OCI-LY3 (cell line): Measurements from ENCODE around the gene KRTAP1-5.

ENCODE experiments used
- H2AFZ ChIP-seq: fragments of 200-600, 300-600 bp; shearing (Covaris generic); 2 replicates; pipeline ENCODE4 v1.6.0; 2014; ENCODE audit warnings: antibody characterized with exemption, low read depth, low read length
- H3K27ac ChIP-seq: fragments of 200-600, 300-600 bp; sonication (generic); 2 replicates; pipeline ENCODE4 v1.5.1; 2014; ENCODE audit warnings: mild to moderate bottlenecking, low read length, moderate library complexity, mixed read lengths
- H3K27me3 ChIP-seq: fragments of 200-600, 300-600 bp; sonication (generic); 2 replicates; pipeline ENCODE4 v1.6.1; 2014; ENCODE audit warnings: low read depth, low read length, mixed read lengths
- H3K36me3 ChIP-seq: fragments of 200-600, 300-600 bp; sonication (generic); replicated peaks from 2 replicates; pipeline ENCODE3; 2014; ENCODE audit warnings: low read depth, low read length, mixed read lengths
- H3K4me1 ChIP-seq: fragments of 300-600, 200-600 bp; sonication (generic); 2 replicates; pipeline ENCODE4 v1.6.1; 2014; ENCODE audit warnings: low read length, mixed read lengths
- H3K4me2 ChIP-seq: fragments of 200-600, 300-600 bp; sonication (generic); 2 replicates; pipeline ENCODE4 v1.6.1; 2014; ENCODE audit warnings: low read length, mixed read lengths
- H3K4me3 ChIP-seq: fragments of 300-600, 200-600 bp; sonication (generic); 2 replicates; pipeline ENCODE4 v1.5.1; 2014; ENCODE audit warnings: antibody characterized with exemption, mild to moderate bottlenecking, low read length, moderate library complexity
- H3K79me2 ChIP-seq: fragments of 300-600, 200-600 bp; shearing (Covaris generic); 2 replicates; pipeline ENCODE4 v1.6.1; 2014; ENCODE audit warnings: mild to moderate bottlenecking, low read length, mixed read lengths
- H3K9ac ChIP-seq: fragments of 300-600, 200-600 bp; shearing (Covaris generic); 2 replicates; pipeline ENCODE4 v1.6.0; 2014; ENCODE audit warnings: mild to moderate bottlenecking, low read length, moderate library complexity
- H3K9me3 ChIP-seq: fragments of 200-600, 300-600 bp; shearing (Covaris generic); 2 replicates; pipeline ENCODE4 v1.6.1; 2014; ENCODE audit warnings: low read length, mixed read lengths; ENCODE audit not compliant: insufficient read depth
- H4K20me1 ChIP-seq: fragments of 200-600, 300-600 bp; sonication (generic); 2 replicates; pipeline ENCODE4 v1.6.1; 2016; ENCODE audit warnings: low read length, mixed read lengths; ENCODE audit not compliant: insufficient read depth
- EZH2phosphoT487 ChIP-seq: fragments of 200-600 bp; shearing (Covaris generic); IDR thresholded peaks from 2 replicates; pipeline ENCODE4 v1.6.1; 2018; ENCODE audit warnings: antibody characterized with exemption, mixed run types, low read depth
- TF ChIP-seq, protein P1 (sequence below): fragments of 200-600, 300-600 bp; sonication (generic); IDR thresholded peaks from 2 replicates; pipeline ENCODE4 v1.5.1; 2014; ENCODE audit warnings: antibody characterized with exemption, low read length, low read depth

Gene KRTAP1-5

DNA sequence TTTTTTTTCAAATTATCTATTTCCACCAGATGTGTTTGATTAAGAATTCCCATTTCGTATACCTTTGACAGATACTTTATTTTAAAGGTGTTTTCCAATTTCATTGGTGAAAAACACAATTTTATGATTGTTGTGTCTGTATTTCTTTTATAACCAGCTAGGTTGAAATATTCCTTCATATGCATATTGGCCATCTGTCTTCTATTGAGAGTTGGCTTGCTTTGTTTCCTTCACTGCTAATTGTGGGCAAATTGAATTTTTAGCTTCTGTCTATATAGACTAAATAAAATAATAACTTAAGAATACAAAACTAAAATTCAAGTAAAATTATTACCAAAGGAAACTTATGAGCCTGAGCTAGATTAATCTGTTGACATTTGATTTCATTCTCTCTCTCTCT, 31.9 kb downstream of the KRTAP1-5 start:
- Histone ChIP-seq H3K27ac (no peak overlapping the region), H4K20me1 (no peaks in the 10 kb centered on the region), H3K4me3 (no peak overlapping the region), H3K36me3 (no peaks in the 10 kb centered on the region), H3K79me2 (no peaks in the 10 kb centered on the region), H3K9me3 (no peaks in the 10 kb centered on the region), H3K4me2 (no peak overlapping the region), H3K4me1 (no peaks in the 10 kb centered on the region), H2AFZ (no peak overlapping the region), H3K9ac (no peak overlapping the region), H3K27me3 (peaks cover 32% of the 10 kb centered on the region)
- no peak for TF ChIP-seq EZH2phosphoT487
- TF ChIP-seq, protein P1, sequence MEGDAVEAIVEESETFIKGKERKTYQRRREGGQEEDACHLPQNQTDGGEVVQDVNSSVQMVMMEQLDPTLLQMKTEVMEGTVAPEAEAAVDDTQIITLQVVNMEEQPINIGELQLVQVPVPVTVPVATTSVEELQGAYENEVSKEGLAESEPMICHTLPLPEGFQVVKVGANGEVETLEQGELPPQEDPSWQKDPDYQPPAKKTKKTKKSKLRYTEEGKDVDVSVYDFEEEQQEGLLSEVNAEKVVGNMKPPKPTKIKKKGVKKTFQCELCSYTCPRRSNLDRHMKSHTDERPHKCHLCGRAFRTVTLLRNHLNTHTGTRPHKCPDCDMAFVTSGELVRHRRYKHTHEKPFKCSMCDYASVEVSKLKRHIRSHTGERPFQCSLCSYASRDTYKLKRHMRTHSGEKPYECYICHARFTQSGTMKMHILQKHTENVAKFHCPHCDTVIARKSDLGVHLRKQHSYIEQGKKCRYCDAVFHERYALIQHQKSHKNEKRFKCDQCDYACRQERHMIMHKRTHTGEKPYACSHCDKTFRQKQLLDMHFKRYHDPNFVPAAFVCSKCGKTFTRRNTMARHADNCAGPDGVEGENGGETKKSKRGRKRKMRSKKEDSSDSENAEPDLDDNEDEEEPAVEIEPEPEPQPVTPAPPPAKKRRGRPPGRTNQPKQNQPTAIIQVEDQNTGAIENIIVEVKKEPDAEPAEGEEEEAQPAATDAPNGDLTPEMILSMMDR, result no peak

DNA sequence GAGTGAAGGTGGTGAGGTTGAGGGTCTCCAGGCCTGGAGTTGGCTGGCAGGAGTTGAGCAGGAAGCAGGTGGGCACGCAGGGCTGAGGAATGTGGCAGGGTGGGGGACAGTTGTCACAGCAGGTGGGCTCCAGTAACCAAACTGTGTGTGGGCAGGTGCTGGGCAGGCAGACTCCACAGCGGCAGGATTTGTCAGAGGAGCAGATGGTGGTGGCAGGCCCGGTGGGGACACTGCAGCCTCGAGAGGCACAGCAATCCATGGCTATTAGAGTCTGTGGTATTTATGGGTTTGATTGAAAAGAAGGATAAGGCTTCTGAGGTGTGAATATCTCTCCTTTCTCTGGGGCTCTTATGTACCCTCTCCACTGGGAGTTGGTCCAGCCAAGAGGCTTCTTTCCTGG, 33.2 kb downstream of the KRTAP1-5 start, which contains the start of gene KRTAP3-3:
Gene KRTAP3-3, minus strand, starts transcription at position 326 of the 400 bp plus-strand sequence. Its CDS starts 67 bp downstream, at position 259.
- H3K27ac ChIP-seq, result no peak within 1 kb of the TSS
- H3K4me3 ChIP-seq, result no peak within 1 kb of the TSS
- no peaks in the 10 kb centered on the region for H3K79me2 ChIP-seq
- H3K9me3 ChIP-seq, result no peaks in the 10 kb centered on the region
- H3K9ac ChIP-seq, result no peak within 1 kb of the TSS
- H3K27me3 ChIP-seq, result peaks cover 28% of the 10 kb centered on the region
- no peaks in the 10 kb centered on the region for H3K4me1 ChIP-seq
- no peak within 1 kb of the TSS for H2AFZ ChIP-seq
- no peaks in the 10 kb centered on the region for H3K36me3 ChIP-seq
- TF ChIP-seq, protein P1, result no peak
- TF ChIP-seq EZH2phosphoT487, result no peak
- H4K20me1 ChIP-seq, result no peaks in the 10 kb centered on the region
- no peak within 1 kb of the TSS for H3K4me2 ChIP-seq

DNA sequence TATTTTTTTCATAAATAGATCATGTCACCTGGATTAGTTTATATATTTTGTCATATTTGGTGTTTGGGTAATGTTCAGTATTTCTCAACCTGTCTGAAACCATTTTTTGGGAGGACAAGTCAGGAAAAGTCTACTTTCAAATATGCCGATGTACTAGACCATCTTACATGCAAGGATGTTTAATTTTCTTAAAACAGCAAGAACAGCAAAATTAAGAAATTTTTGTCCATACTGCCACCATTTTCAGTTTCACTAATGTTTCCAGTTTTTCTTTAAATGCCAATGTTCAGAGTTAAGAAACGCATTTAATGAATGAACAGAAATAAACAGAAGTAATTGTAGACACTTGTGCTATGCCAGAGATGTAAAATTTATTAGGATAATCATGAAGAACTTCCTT, 33.9 kb downstream of the KRTAP1-5 start:
- H3K9ac ChIP-seq, result no peak overlapping the region
- no peak overlapping the region for H3K27ac ChIP-seq
- H3K4me1 ChIP-seq, result no peaks in the 10 kb centered on the region
- no peaks in the 10 kb centered on the region for H3K79me2 ChIP-seq
- no peak overlapping the region for H3K4me3 ChIP-seq
- no peak overlapping the region for H2AFZ ChIP-seq
- H3K36me3 ChIP-seq, result no peaks in the 10 kb centered on the region
- H3K9me3 ChIP-seq, result no peaks in the 10 kb centered on the region
- TF ChIP-seq, protein P1, result no peak
- TF ChIP-seq EZH2phosphoT487, result no peak
- peaks cover 22% of the 10 kb centered on the region for H3K27me3 ChIP-seq
- no peaks in the 10 kb centered on the region for H4K20me1 ChIP-seq
- H3K4me2 ChIP-seq, result no peak overlapping the region

DNA sequence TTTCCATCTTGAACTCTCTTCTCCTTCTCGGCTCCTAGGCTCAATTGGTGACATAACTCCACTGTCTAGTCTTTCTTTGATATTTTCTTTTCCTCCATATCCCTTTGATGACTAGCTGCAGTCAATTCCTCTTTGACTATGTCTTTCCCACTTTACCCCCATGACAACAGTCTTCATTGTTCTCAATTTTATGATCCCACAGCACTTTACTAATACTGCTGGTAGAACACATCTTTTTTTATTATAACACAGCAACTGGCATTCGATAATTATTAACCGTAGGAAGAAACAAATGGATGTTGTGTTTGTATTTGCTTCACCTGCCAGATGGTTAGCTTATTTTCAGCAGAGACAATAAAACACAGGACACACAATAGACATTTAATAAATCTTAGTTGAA, 34.3 kb downstream of the KRTAP1-5 start:
- Histone ChIP-seq H4K20me1 (no peaks in the 10 kb centered on the region), H3K4me2 (no peak overlapping the region), H3K79me2 (no peaks in the 10 kb centered on the region), H3K4me1 (no peaks in the 10 kb centered on the region), H3K4me3 (no peak overlapping the region), H3K36me3 (no peaks in the 10 kb centered on the region), H3K27ac (no peak overlapping the region), H3K27me3 (peaks cover 19% of the 10 kb centered on the region), H2AFZ (no peak overlapping the region), H3K9ac (no peak overlapping the region), H3K9me3 (no peaks in the 10 kb centered on the region)
- TF ChIP-seq, protein P1, result no peak
- no peak for TF ChIP-seq EZH2phosphoT487
